ENCODE data around the gene RAD23A.
A peak's percentile ranks its signal among the peaks of the same experiment; 100 is the strongest.

RAD23A gene

GRCh38 chr19:12937927-12938778, 7.5 kb upstream of the RAD23A start, which contains the start of gene CALR (continued):
- peak; percentile 99 for TF ChIP-seq PATZ1 (tag by site-specific recombination; IDR thresholded peaks at IDR 0.05)
- no peak for TF ChIP-seq ZNF670 (tag by site-specific recombination; IDR thresholded peaks at IDR 0.05; ENCODE audit: low read depth)
- TF ChIP-seq GFI1B (tag by site-specific recombination; IDR thresholded peaks at IDR 0.05), result no peak
- no peak; the same call in none of the 2 replicates for TF ChIP-seq YY1 (tag by site-specific recombination; IDR thresholded peaks at IDR 0.05)
- peak; percentile 89 for TF ChIP-seq SP3 (tag by site-specific recombination; IDR thresholded peaks at IDR 0.05)
- TF ChIP-seq REPIN1 (tag by site-specific recombination; IDR thresholded peaks at IDR 0.05; ENCODE audit: low read depth), result no peak
- TF ChIP-seq KLF7 (tag by site-specific recombination; IDR thresholded peaks at IDR 0.05; ENCODE audit: borderline replicate concordance), result peak; percentile 55; the same call in 1 of the 2 replicates
- peak; percentile 74 for TF ChIP-seq ZFP69B (tag by site-specific recombination; IDR thresholded peaks at IDR 0.05)
- TF ChIP-seq INSM2 (tag by site-specific recombination; IDR thresholded peaks at IDR 0.05), result peak; percentile 30; the same call in 1 of the 2 replicates
- TF ChIP-seq TCF7L2 (IDR thresholded peaks at IDR 0.05; ENCODE audit: borderline replicate concordance, low read depth, low read length), result no peak
- peak; percentile 84 for TF ChIP-seq KLF9 (tag by site-specific recombination; IDR thresholded peaks at IDR 0.05; ENCODE audit: low read depth)
- TF ChIP-seq ZNF747 (tag by site-specific recombination; IDR thresholded peaks at IDR 0.05), result no peak
- no peak for TF ChIP-seq ZNF174 (tag by site-specific recombination; IDR thresholded peaks at IDR 0.05)
- TF ChIP-seq ZNF580 (tag by site-specific recombination; IDR thresholded peaks at IDR 0.05), result 0 out of 2 replicates have a peak, but pooled peaks have one; percentile 15
- TF ChIP-seq ZNF610 (tag by site-specific recombination; IDR thresholded peaks at IDR 0.05; ENCODE audit: borderline replicate concordance), result peak; percentile 41; the same call in 1 of the 2 replicates
- no peak for TF ChIP-seq ZNF549 (tag by site-specific recombination; IDR thresholded peaks at IDR 0.05)
- TF ChIP-seq ZNF133 (tag by site-specific recombination; IDR thresholded peaks at IDR 0.05), result no peak
- peak; percentile 84 for TF ChIP-seq ZNF660 (tag by site-specific recombination; IDR thresholded peaks at IDR 0.05)
- no peak for TF ChIP-seq ZNF792 (tag by site-specific recombination; IDR thresholded peaks at IDR 0.05)
- no peak for TF ChIP-seq ZSCAN18 (tag by site-specific recombination; IDR thresholded peaks at IDR 0.05)
- peak; percentile 71 for TF ChIP-seq ZBTB8A (tag by site-specific recombination; IDR thresholded peaks at IDR 0.05)
- TF ChIP-seq ZNF707 (tag by site-specific recombination; IDR thresholded peaks at IDR 0.05), result no peak
- peak; percentile 90 for TF ChIP-seq ZNF24 (tag by site-specific recombination; IDR thresholded peaks at IDR 0.05)
- no peak for TF ChIP-seq ZNF37A (tag by site-specific recombination; IDR thresholded peaks at IDR 0.05)
- TF ChIP-seq BCL11A (tag by site-specific recombination; IDR thresholded peaks at IDR 0.05; ENCODE audit: low read depth), result peak; percentile 40; the same call in 1 of the 2 replicates
- TF ChIP-seq ZNF48 (tag by site-specific recombination; IDR thresholded peaks at IDR 0.05), result no peak
- TF ChIP-seq ZNF426 (tag by site-specific recombination; IDR thresholded peaks at IDR 0.05), result no peak
- no peak for TF ChIP-seq OSR2 (tag by site-specific recombination; IDR thresholded peaks at IDR 0.05)
- TF ChIP-seq ZNF791 (tag by site-specific recombination; IDR thresholded peaks at IDR 0.05), result no peak
- no peak for TF ChIP-seq ZNF121 (tag by site-specific recombination; IDR thresholded peaks at IDR 0.05)
- peak; percentile 72 for TF ChIP-seq KLF10 (tag by site-specific recombination; IDR thresholded peaks at IDR 0.05)
- no peak for TF ChIP-seq ZNF138 (tag by site-specific recombination; IDR thresholded peaks at IDR 0.05; ENCODE audit: borderline replicate concordance)
- no peak for TF ChIP-seq SCRT2 (tag by site-specific recombination; IDR thresholded peaks at IDR 0.05)
- TF ChIP-seq ZXDB (tag by site-specific recombination; IDR thresholded peaks at IDR 0.05), result peak; percentile 36; the same call in 1 of the 2 replicates
- no peak for TF ChIP-seq ZSCAN16 (tag by site-specific recombination; IDR thresholded peaks at IDR 0.05)
- TF ChIP-seq ZNF132 (tag by site-specific recombination; IDR thresholded peaks at IDR 0.05; ENCODE audit: borderline replicate concordance), result no peak

All from HEK293 (cell line).